ENCODE results near the gene TMEM119. TPM values are rescaled to one million over a fixed set of nuclear protein-coding genes. Genes with fewer than 3 reads are reported as not detected.

TMEM119 gene
- total and polyA plus RNA-seq, 2 of the 13 experiments (the other 11 are each of a cell fraction or from before 2014, with no cell fraction given), result not detected

GRCh38 chr12:108560752-108561719 is 36.8 kb downstream of the TMEM119 start, which contains the start of gene SART3 (continued):
- TF ChIP-seq, protein P1, sequence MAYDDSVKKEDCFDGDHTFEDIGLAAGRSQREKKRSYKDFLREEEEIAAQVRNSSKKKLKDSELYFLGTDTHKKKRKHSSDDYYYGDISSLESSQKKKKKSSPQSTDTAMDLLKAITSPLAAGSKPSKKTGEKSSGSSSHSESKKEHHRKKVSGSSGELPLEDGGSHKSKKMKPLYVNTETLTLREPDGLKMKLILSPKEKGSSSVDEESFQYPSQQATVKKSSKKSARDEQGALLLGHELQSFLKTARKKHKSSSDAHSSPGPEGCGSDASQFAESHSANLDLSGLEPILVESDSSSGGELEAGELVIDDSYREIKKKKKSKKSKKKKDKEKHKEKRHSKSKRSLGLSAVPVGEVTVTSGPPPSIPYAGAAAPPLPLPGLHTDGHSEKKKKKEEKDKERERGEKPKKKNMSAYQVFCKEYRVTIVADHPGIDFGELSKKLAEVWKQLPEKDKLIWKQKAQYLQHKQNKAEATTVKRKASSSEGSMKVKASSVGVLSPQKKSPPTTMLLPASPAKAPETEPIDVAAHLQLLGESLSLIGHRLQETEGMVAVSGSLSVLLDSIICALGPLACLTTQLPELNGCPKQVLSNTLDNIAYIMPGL (CRISPR knock-in tag; IDR thresholded peaks at IDR 0.05; ENCODE audit: borderline replicate concordance in 1 of 2, low read depth in 1 of 2), result peak; percentile 59 to 67; a peak in 2 of 4 replicates
- TF ChIP-seq SMYD3 (CRISPR knock-in tag; IDR thresholded peaks at IDR 0.05), result 0 out of 2 replicates have a peak, but pooled peaks have one; percentile 27
- no peak for TF ChIP-seq ZNF543 (CRISPR knock-in tag; IDR thresholded peaks at IDR 0.05)
- TF ChIP-seq, protein P2, sequence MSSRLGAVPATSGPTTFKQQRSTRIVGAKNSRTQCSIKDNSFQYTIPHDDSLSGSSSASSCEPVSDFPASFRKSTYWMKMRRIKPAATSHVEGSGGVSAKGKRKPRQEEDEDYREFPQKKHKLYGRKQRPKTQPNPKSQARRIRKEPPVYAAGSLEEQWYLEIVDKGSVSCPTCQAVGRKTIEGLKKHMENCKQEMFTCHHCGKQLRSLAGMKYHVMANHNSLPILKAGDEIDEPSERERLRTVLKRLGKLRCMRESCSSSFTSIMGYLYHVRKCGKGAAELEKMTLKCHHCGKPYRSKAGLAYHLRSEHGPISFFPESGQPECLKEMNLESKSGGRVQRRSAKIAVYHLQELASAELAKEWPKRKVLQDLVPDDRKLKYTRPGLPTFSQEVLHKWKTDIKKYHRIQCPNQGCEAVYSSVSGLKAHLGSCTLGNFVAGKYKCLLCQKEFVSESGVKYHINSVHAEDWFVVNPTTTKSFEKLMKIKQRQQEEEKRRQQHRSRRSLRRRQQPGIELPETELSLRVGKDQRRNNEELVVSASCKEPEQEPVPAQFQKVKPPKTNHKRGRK (CRISPR knock-in tag; IDR thresholded peaks at IDR 0.05), result no peak
- peak; percentile 52; the same call in 1 of the 2 replicates for TF ChIP-seq TARDBP (CRISPR knock-in tag; IDR thresholded peaks at IDR 0.05)
- TF ChIP-seq ZNF567 (CRISPR knock-in tag; IDR thresholded peaks at IDR 0.05; ENCODE audit: borderline replicate concordance), result no peak; the same call in 1 of the 2 replicates
- 0 out of 2 replicates have a peak, but pooled peaks have one; percentile 16 for TF ChIP-seq NCOA2 (CRISPR knock-in tag; IDR thresholded peaks at IDR 0.05)
- TF ChIP-seq ZIK1 (CRISPR knock-in tag; IDR thresholded peaks at IDR 0.05; ENCODE audit: borderline replicate concordance, low read depth), result peak; percentile 53; the same call in 1 of the 2 replicates
- TF ChIP-seq NFE2L2 (IDR thresholded peaks at IDR 0.05; ENCODE audit: low read length), result no peak
- peak; percentile 60; the same call in 1 of the 2 replicates for TF ChIP-seq SIN3A (IDR thresholded peaks at IDR 0.05; ENCODE audit: borderline replicate concordance, low read depth, low read length)
- TF ChIP-seq DR1 (CRISPR knock-in tag; IDR thresholded peaks at IDR 0.05), result no peak
- TF ChIP-seq ZBTB42 (CRISPR knock-in tag; IDR thresholded peaks at IDR 0.05), result no peak
- no peak for TF ChIP-seq ZSCAN21 (CRISPR knock-in tag; IDR thresholded peaks at IDR 0.05; ENCODE audit: borderline replicate concordance)
- peak; percentile 82; the same call in 1 of the 2 replicates for TF ChIP-seq SIN3B (IDR thresholded peaks at IDR 0.05; ENCODE audit: low read length)
- TF ChIP-seq ZSCAN29 (CRISPR knock-in tag; conservative IDR thresholded peaks at IDR 0.05), result 0 out of 2 replicates have a peak, but pooled peaks have one; percentile 22
- peak; percentile 52; the same call in 1 of the 2 replicates for TF ChIP-seq PITX1 (CRISPR knock-in tag; IDR thresholded peaks at IDR 0.05)
- TF ChIP-seq ZBTB7B (CRISPR knock-in tag; IDR thresholded peaks at IDR 0.05), result no peak
- TF ChIP-seq E2F1 (CRISPR knock-in tag; IDR thresholded peaks at IDR 0.05), result peak; percentile 39; the same call in 1 of the 2 replicates
- 0 out of 2 replicates have a peak, but pooled peaks have one; percentile 20 for TF ChIP-seq ZNF614 (CRISPR knock-in tag; IDR thresholded peaks at IDR 0.05; ENCODE audit: borderline replicate concordance)
- no peak; the same call in 1 of the 2 replicates for TF ChIP-seq RELA (CRISPR knock-in tag; IDR thresholded peaks at IDR 0.05)
- peak; percentile 91 for TF ChIP-seq PHF8 (CRISPR knock-in tag; IDR thresholded peaks at IDR 0.05)
- peak; percentile 77 for TF ChIP-seq RBFOX2 (IDR thresholded peaks at IDR 0.05; ENCODE audit: low read depth, low read length)
- peak; percentile 19; the same call in 1 of the 2 replicates for TF ChIP-seq NCOR1 (IDR thresholded peaks at IDR 0.05; ENCODE audit: borderline replicate concordance, low read length)
- no peak for TF ChIP-seq ZNF256 (CRISPR knock-in tag; conservative IDR thresholded peaks at IDR 0.05)
- TF ChIP-seq ZNF451 (CRISPR knock-in tag; IDR thresholded peaks at IDR 0.05), result 0 out of 2 replicates have a peak, but pooled peaks have one; percentile 38
